ENCODE measurements around the gene AEBP2. TPM values are rescaled to one million over a fixed set of nuclear protein-coding genes. Genes with fewer than 3 reads are reported as not detected.
"Not testable (repeated sequence)": the region's sequence is repeated elsewhere in the genome, so short reads cannot be mapped to it uniquely, and the experiment has no call there.

Gene AEBP2
- total and polyA plus RNA-seq, 2 donors (not counting 3 experiments of a cell fraction or from before 2014, with no cell fraction given): 8.8 to 42.2 TPM

GRCh38 chr12:19474147-19474546 is 34.9 kb downstream of the AEBP2 start:
- DNase-seq (ENCODE audit: low read depth, low spot score): no peak
- FAIRE-seq: no peak
- no peak overlapping the region for H2AFZ ChIP-seq (ENCODE audit: low read depth, low read length)
- no peak overlapping the region for H3K4me2 ChIP-seq (ENCODE audit: insufficient read depth, low read length)
- H3K36me3 ChIP-seq (ENCODE audit: control insufficient read depth in 2 of 2, extremely low read depth in 1 of 2, insufficient read depth in 2 of 2, low read length in 2 of 2): peaks cover 4 to 6% of the 10 kb centered on the region in 2 experiments
- no peaks in the 10 kb centered on the region for H3K4me1 ChIP-seq (ENCODE audit: control insufficient read depth, extremely low read depth, insufficient read depth, low read length)
- H3K4me3 ChIP-seq (replicated peaks in 1 of 3; ENCODE audit: insufficient read depth in 1 of 3, low read depth in 1 of 3, low read length in 3 of 3): no peak overlapping the region
- no peaks in the 10 kb centered on the region for H4K20me1 ChIP-seq (replicated peaks; ENCODE audit: control insufficient read depth, extremely low read depth, insufficient read depth, low read length)
- no peaks in the 10 kb centered on the region for H3K9me1 ChIP-seq (replicated peaks; ENCODE audit: control insufficient read depth, extremely low read depth, insufficient read depth, low read length)
- no TSS peak for BruUV-seq (replicated peaks)
- POLR2A ChIA-PET: no interaction called here
- H3K79me2 ChIP-seq (ENCODE audit: control insufficient read depth, insufficient read depth, low read length): peaks cover 68% of the 10 kb centered on the region
- H3K27ac ChIP-seq (ENCODE audit: insufficient read depth, low read depth, low read length): no peak overlapping the region
- TF ChIP-seq CTCF (IDR thresholded peaks at IDR 0.05; ENCODE audit: extremely low read depth in 1 of 2, insufficient read depth in 1 of 2, low read depth in 1 of 2, low read length in 2 of 2) (no peak), EZH2 (IDR thresholded peaks at IDR 0.05; ENCODE audit: borderline replicate concordance, low read depth, low read length, severe bottlenecking) (no peak), POLR2A (IDR thresholded peaks at IDR 0.05; ENCODE audit: low read depth, low read length) (no peak)
- dilution Hi-C loops (cut with MboI; ENCODE audit: extremely low pct_ligation_motif_present, low sequenced_read_pairs): no loop called here
- no peaks in the 10 kb centered on the region for H3K9me3 ChIP-seq (replicated peaks; ENCODE audit: control insufficient read depth, insufficient read depth, low read length)
- no peaks in the 10 kb centered on the region for H3K27me3 ChIP-seq (ENCODE audit: control insufficient read depth in 2 of 2, insufficient read depth in 2 of 2, low read length in 2 of 2)
- H3K9ac ChIP-seq (replicated peaks; ENCODE audit: extremely low read depth, insufficient read depth, low read length): no peak overlapping the region
- CTCF ChIA-PET: interaction anchor here (0.7 kb wide), 1 partner anchor 288 kb away, joined by 4 read pairs; no protein-coding TSS in a partner anchor
- intact Hi-C loops (cut with micrococcal nuclease): no loop called here

- H2AFZ ChIP-seq (ENCODE audit: low read depth, low read length); dilution Hi-C loops (cut with MboI; ENCODE audit: extremely low pct_ligation_motif_present, low sequenced_read_pairs); POLR2A ChIA-PET; H4K20me1 ChIP-seq (replicated peaks; ENCODE audit: control insufficient read depth, extremely low read depth, insufficient read depth, low read length); intact Hi-C loops (cut with micrococcal nuclease); H3K4me3 ChIP-seq (replicated peaks in 1 of 3; ENCODE audit: insufficient read depth in 1 of 3, low read depth in 1 of 3, low read length in 3 of 3); H3K27ac ChIP-seq (ENCODE audit: insufficient read depth, low read depth, low read length); H3K9me1 ChIP-seq (replicated peaks; ENCODE audit: control insufficient read depth, extremely low read depth, insufficient read depth, low read length); FAIRE-seq; DNase-seq (ENCODE audit: low read depth, low spot score); H3K4me2 ChIP-seq (ENCODE audit: insufficient read depth, low read length); H3K9ac ChIP-seq (replicated peaks; ENCODE audit: extremely low read depth, insufficient read depth, low read length); BruUV-seq (replicated peaks); H3K27me3 ChIP-seq (ENCODE audit: control insufficient read depth in 2 of 2, insufficient read depth in 2 of 2, low read length in 2 of 2); H3K36me3 ChIP-seq (ENCODE audit: control insufficient read depth in 2 of 2, extremely low read depth in 1 of 2, insufficient read depth in 2 of 2, low read length in 2 of 2); H3K4me1 ChIP-seq (ENCODE audit: control insufficient read depth, extremely low read depth, insufficient read depth, low read length); H3K9me3 ChIP-seq (replicated peaks; ENCODE audit: control insufficient read depth, insufficient read depth, low read length); CTCF ChIA-PET: not testable (repeated sequence)
- peaks cover 74% of the 10 kb centered on the region for H3K79me2 ChIP-seq (ENCODE audit: control insufficient read depth, insufficient read depth, low read length)
Observed at GRCh38 chr12:19475884-19476505, 36.7 kb downstream of the AEBP2 start.

All from endothelial cell of umbilical vein (primary cell).